Mesothelial cell of epicardium (in vitro differentiated cells): ENCODE data around the gene SDHAF3. TPM values are rescaled to one million over a fixed set of nuclear protein-coding genes. Genes with fewer than 3 reads are reported as not detected.

Experiments used
- DNase-seq, 2 experiments: peaks; one replicate each; pipeline ENCODE4 v3.0.0; 2021; ENCODE audit warnings: low spot score in 2 of 2; ENCODE audit not compliant: unreplicated experiment in 2 of 2
- H3K27ac Mint-ChIP-seq: 2 replicates; pipeline ENCODE4 v1.8.0; 2021; ENCODE audit warnings: mixed read lengths
- H3K27me3 Mint-ChIP-seq: 2 replicates; pipeline ENCODE4 v1.8.0; 2021; ENCODE audit warnings: low read depth, mixed read lengths
- H3K36me3 Mint-ChIP-seq: 2 replicates; pipeline ENCODE4 v1.8.0; 2021; ENCODE audit warnings: mixed read lengths
- H3K4me1 Mint-ChIP-seq: 2 replicates; pipeline ENCODE4 v1.8.0; 2021; ENCODE audit warnings: mixed read lengths
- H3K4me3 Mint-ChIP-seq: 2 replicates; pipeline ENCODE4 v1.8.0; 2021; ENCODE audit warnings: mild to moderate bottlenecking, moderate library complexity, mixed read lengths
- H3K9me3 Mint-ChIP-seq: 2 replicates; pipeline ENCODE4 v1.8.0; 2021; ENCODE audit warnings: mixed read lengths
- total RNA-seq: library from RNA; stranded (reverse); gene quantifications from 3 replicates; pipeline ENCODE4 v1.2.1, GENCODE V29; 2021
- TF ChIP-seq, protein P1 (sequence below): fragments of 200-600 bp; sonication (generic); IDR thresholded peaks from one replicate; pipeline ENCODE4 v1.5.0; 2021; ENCODE audit warnings: antibody characterized with exemption; ENCODE audit not compliant: unreplicated experiment

The SDHAF3 gene
- total RNA-seq, 1 donor from 2014 or later, result 14.4 TPM

DNA sequence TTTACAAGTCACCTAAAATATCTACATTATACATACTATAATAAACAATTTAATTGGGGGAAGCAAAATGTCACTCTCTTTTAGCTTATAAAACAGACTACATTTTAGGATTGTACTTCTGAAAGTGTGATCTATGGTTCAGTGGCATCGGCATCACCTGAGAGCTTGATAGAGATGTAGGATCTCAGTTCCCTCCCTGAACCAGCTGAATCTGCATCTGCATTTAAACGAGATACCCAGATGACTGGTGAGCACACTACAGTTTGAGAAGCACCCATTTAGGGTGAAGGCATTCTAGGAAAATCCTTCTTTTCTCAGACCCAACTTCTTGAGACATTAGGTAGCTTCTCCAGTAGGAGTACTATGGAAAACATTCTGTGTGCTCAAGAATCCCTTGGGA lies 21.5 kb upstream of the SDHAF3 start:
- no peak for DNase-seq
- H3K27ac Mint-ChIP-seq, result no peak overlapping the region
- no peaks in the 10 kb centered on the region for H3K36me3 Mint-ChIP-seq
- H3K27me3 Mint-ChIP-seq, result peaks cover 28% of the 10 kb centered on the region
- TF ChIP-seq, protein P1, sequence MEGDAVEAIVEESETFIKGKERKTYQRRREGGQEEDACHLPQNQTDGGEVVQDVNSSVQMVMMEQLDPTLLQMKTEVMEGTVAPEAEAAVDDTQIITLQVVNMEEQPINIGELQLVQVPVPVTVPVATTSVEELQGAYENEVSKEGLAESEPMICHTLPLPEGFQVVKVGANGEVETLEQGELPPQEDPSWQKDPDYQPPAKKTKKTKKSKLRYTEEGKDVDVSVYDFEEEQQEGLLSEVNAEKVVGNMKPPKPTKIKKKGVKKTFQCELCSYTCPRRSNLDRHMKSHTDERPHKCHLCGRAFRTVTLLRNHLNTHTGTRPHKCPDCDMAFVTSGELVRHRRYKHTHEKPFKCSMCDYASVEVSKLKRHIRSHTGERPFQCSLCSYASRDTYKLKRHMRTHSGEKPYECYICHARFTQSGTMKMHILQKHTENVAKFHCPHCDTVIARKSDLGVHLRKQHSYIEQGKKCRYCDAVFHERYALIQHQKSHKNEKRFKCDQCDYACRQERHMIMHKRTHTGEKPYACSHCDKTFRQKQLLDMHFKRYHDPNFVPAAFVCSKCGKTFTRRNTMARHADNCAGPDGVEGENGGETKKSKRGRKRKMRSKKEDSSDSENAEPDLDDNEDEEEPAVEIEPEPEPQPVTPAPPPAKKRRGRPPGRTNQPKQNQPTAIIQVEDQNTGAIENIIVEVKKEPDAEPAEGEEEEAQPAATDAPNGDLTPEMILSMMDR, result no peak
- H3K4me1 Mint-ChIP-seq, result peaks cover 5% of the 10 kb centered on the region
- no peak overlapping the region for H3K4me3 Mint-ChIP-seq
- H3K9me3 Mint-ChIP-seq, result no peaks in the 10 kb centered on the region

DNA sequence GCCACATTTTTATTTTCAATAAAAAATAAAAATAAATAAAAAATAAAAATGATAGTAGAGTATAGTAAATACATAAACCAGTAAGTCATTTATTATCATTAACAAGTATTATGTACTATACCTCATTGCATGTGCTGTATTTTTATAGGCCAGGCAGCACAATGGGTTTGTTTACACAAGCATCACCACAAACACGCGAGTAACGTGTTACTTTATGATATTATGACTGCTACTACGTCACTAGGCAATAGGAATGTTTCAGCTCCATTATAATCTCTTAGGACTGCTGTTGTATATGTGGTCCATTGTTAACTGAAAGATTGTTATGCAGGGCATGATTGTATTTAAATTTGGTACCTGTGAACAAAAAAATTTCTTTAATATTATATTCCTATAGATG lies 20.8 kb upstream of the SDHAF3 start:
- Mint-ChIP-seq H3K4me3 (no peak overlapping the region), H3K27me3 (peaks cover 28% of the 10 kb centered on the region), H3K4me1 (peaks cover 5% of the 10 kb centered on the region), H3K9me3 (no peaks in the 10 kb centered on the region), H3K27ac (no peak overlapping the region), H3K36me3 (no peaks in the 10 kb centered on the region)
- DNase-seq, result no peak
- TF ChIP-seq, protein P1, result no peak

DNA sequence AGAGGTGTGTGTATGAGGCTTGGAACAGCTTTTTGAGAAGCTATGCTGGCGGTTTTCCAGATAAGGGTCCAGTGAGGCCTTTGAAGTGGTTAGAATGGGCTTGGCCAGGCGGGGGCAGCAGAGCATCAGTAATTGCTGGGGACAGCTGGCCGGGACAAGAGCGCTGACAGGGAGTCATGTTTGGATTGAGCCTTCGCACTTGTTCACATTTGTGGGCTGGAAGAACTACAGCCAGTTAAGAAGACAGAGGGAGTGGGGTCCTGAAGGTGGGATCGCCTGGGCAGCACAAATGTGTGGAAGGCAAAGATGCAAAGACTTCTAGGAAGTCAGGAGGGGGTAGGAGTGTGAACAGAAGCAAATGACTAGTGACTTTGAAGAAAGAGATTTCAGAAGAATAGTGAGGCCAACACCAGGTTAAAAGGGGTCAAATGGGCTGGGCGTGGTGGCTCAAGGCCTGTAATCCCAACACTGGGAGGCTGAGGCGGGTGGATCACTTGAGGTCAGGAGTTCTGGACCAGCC lies 12.7 kb upstream of the SDHAF3 start:
- H3K4me1 Mint-ChIP-seq, result no peaks in the 10 kb centered on the region
- TF ChIP-seq, protein P1, result peak; percentile 52

DNA sequence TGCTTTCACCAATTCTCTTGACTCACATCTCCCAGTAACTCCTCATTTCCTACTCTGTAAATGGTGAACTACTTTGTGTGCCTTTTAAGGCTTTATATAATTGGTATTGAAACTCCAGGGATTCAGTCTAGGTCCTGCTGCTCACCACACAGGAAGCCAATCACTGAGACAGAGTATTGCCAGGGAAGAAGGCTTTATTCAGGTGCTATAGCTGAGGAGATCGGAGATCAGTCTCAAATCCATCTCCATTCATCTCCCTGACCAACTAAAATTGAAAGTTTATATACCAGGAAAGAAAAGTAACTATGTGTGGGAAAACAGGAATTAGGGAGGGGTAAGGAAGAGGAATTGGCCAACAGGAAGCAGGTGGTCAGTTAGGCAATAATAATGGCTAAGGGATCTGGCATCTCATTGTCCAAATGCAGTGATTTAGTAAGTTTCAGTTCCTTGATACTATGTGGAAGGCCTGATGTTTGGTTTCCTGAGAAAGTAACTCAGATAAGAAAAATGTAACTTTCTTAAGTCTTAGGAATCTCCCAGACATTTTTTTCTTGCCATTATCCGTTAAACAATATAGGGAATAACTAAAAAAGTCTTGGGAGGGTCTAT lies 10.2 kb upstream of the SDHAF3 start:
- no peak for DNase-seq
- no peak overlapping the region for H3K27ac Mint-ChIP-seq
- no peaks in the 10 kb centered on the region for H3K36me3 Mint-ChIP-seq
- H3K4me1 Mint-ChIP-seq, result no peaks in the 10 kb centered on the region
- TF ChIP-seq, protein P1, result no peak
- H3K27me3 Mint-ChIP-seq, result peaks cover 19% of the 10 kb centered on the region
- H3K4me3 Mint-ChIP-seq, result no peak overlapping the region
- H3K9me3 Mint-ChIP-seq, result peaks cover 14% of the 10 kb centered on the region

More for the DNA sequence above, 12.7 kb upstream of the SDHAF3 start:
- H3K27me3 Mint-ChIP-seq, result peaks cover 35% of the 10 kb centered on the region
- DNase-seq, result peak; percentile 66 to 88
- H3K4me3 Mint-ChIP-seq, result no peak overlapping the region
- H3K27ac Mint-ChIP-seq, result no peak overlapping the region
- peaks cover 8% of the 10 kb centered on the region for H3K9me3 Mint-ChIP-seq
- no peaks in the 10 kb centered on the region for H3K36me3 Mint-ChIP-seq

DNA sequence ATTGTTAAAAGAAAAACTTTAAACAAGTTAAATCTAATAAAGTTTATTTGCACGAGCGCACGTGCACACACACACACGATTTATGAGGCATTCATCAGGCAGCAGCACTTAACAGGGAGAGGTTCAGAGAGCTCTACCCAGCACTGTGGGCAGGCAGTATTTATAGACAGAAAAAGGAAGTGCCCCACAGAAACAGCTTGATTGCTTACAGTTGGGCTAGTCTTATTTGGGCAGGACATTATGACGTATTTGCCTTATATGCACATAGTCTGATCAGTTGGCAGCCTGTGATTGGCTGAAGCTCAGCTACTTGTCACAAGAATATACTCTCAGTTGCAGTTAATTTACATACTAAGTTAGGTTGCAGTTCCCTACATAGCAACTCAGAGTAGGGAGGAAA lies 1.2 kb upstream of the SDHAF3 start:
- H3K9me3 Mint-ChIP-seq, result no peaks in the 10 kb centered on the region
- H3K27me3 Mint-ChIP-seq, result peaks cover 4% of the 10 kb centered on the region
- H3K4me3 Mint-ChIP-seq, result peak overlapping the region; percentile 91
- TF ChIP-seq, protein P1, result no peak
- no peaks in the 10 kb centered on the region for H3K36me3 Mint-ChIP-seq
- no peak for DNase-seq
- peaks cover 21% of the 10 kb centered on the region for H3K4me1 Mint-ChIP-seq
- peak overlapping the region; percentile 87 for H3K27ac Mint-ChIP-seq

DNA sequence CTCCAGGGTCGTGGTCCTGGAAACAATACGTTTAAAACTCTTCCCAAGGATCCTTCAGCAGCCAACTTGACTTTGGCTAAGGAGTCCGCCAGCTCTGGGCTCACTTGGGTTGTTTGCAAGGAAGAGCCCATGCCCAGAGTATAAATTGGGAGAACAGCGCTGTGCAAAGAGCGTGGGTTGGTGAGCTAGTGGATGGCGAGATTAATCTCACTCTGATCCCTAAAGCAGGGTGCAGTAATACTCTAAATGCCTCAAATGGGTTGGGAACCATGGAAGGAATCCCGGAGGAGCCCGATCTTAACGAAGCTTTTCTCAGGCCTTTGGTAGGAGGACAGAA lies 495 bp upstream of the SDHAF3 start:
- TF ChIP-seq, protein P1, result no peak
- peaks cover 4% of the 10 kb centered on the region for H3K27me3 Mint-ChIP-seq
- peak overlapping the region; percentile 91 for H3K4me3 Mint-ChIP-seq
- H3K36me3 Mint-ChIP-seq, result no peaks in the 10 kb centered on the region
- peaks cover 21% of the 10 kb centered on the region for H3K4me1 Mint-ChIP-seq
- DNase-seq, result no peak
- no peaks in the 10 kb centered on the region for H3K9me3 Mint-ChIP-seq
- H3K27ac Mint-ChIP-seq, result peak overlapping the region; percentile 87
